H1 (cell line): Measurements from ENCODE around the gene FPGS.

ENCODE experiments used
- ATF2 ChIP-seq: IDR thresholded peaks from 2 replicates; pipeline ENCODE4 v1.6.1; 2012; ENCODE audit warnings: low read length, inconsistent platforms
- BACH1 ChIP-seq: IDR thresholded peaks from 2 replicates; pipeline ENCODE4 v1.6.1; 2012; ENCODE audit warnings: low read length, improper control_type of control experiment
- CBX5 ChIP-seq: fragments of 300-800, 300-1000 bp; sonication (generic); IDR thresholded peaks from 2 replicates; pipeline ENCODE4 v1.7.1; 2016; ENCODE audit warnings: antibody characterized with exemption, low read length, low read depth
- CREB1 ChIP-seq: IDR thresholded peaks from 2 replicates; pipeline ENCODE4 v1.6.1; 2012; ENCODE audit warnings: inconsistent platforms
- CTCF ChIP-seq, 3 experiments: IDR thresholded peaks; 1 replicate in 2 of 3; 2 replicates in 1 of 3; pipeline versions ENCODE4 v1.5.1 to v1.6.1; 2011; ENCODE audit warnings: low read length in 3 of 3, mild to moderate bottlenecking in 3 of 3, inconsistent platforms in 2 of 3, low read depth in 1 of 3, moderate library complexity in 1 of 3; ENCODE audit not compliant: insufficient read depth in 1 of 3; ENCODE audit errors: control extremely low read depth in 1 of 3
- EP300 ChIP-seq, 2 experiments: IDR thresholded peaks; 1 replicate in 1 of 2; 2 replicates in 1 of 2; pipeline ENCODE4 v1.6.1; 2011 to 2012; ENCODE audit warnings: low read depth in 2 of 2, low read length in 2 of 2, mild to moderate bottlenecking in 2 of 2, borderline replicate concordance in 1 of 2, inconsistent platforms in 1 of 2, moderate library complexity in 1 of 2
- EZH2 ChIP-seq: fragments of 200-600 bp; sonication (generic); IDR thresholded peaks from 2 replicates; pipeline ENCODE4 v1.7.1; 2012; ENCODE audit warnings: low read depth, mild to moderate bottlenecking, moderate library complexity, low read length, inconsistent platforms; ENCODE audit not compliant: severe bottlenecking
- HDAC2 ChIP-seq, 2 experiments: fragments of 300-600 bp in 1 of 2; sonication (generic) in 1 of 2; IDR thresholded peaks; 2 replicates each; pipeline ENCODE4 v1.6.1; 2011 to 2012; ENCODE audit warnings: low read depth in 2 of 2, low read length in 2 of 2, mild to moderate bottlenecking in 2 of 2, moderate library complexity in 2 of 2, borderline replicate concordance in 1 of 2, inconsistent platforms in 1 of 2
- MAX ChIP-seq: IDR thresholded peaks from 2 replicates; pipeline ENCODE4 v1.6.1; 2012; ENCODE audit warnings: inconsistent platforms
- POLR2A ChIP-seq, 2 experiments: IDR thresholded peaks; 1 replicate in 1 of 2; 2 replicates in 1 of 2; pipeline ENCODE4 v1.6.1; 2011; ENCODE audit warnings: low read depth in 2 of 2, low read length in 2 of 2, mild to moderate bottlenecking in 2 of 2; ENCODE audit errors: control extremely low read depth in 1 of 2
- POLR2AphosphoS5 ChIP-seq: IDR thresholded peaks from 2 replicates; pipeline ENCODE4 v1.6.1; 2011; ENCODE audit warnings: low read depth, low read length
- RFX5 ChIP-seq: IDR thresholded peaks from 2 replicates; pipeline ENCODE4 v1.6.1; 2011; ENCODE audit warnings: low read depth, low read length, improper control_type of control experiment, borderline replicate concordance
- YY1 ChIP-seq: IDR thresholded peaks from 2 replicates; pipeline ENCODE4 v1.6.1; 2011; ENCODE audit warnings: low read depth, mild to moderate bottlenecking, low read length
- ZNF274 ChIP-seq: IDR thresholded peaks from 2 replicates; pipeline ENCODE4 v1.7.0; 2012; ENCODE audit warnings: low read length, borderline replicate concordance; ENCODE audit errors: extremely low read depth

GRCh38 chr9:127810378-127811187 lies 7.9 kb downstream of the FPGS start:
- no peak for TF ChIP-seq HDAC2 (IDR thresholded peaks at IDR 0.05; ENCODE audit: borderline replicate concordance in 1 of 2, low read depth in 2 of 2, low read length in 2 of 2)
- TF ChIP-seq CTCF (IDR thresholded peaks at IDR 0.05; ENCODE audit: control extremely low read depth in 1 of 3, insufficient read depth in 1 of 3, low read depth in 1 of 3, low read length in 3 of 3) = no peak
- TF ChIP-seq POLR2A (IDR thresholded peaks at IDR 0.05; ENCODE audit: control extremely low read depth in 1 of 2, low read depth in 2 of 2, low read length in 2 of 2) = no peak
- no peak for TF ChIP-seq CREB1
- no peak for TF ChIP-seq BACH1
- no peak for TF ChIP-seq CBX5
- no peak for TF ChIP-seq MAX
- TF ChIP-seq ZNF274 = no peak
- no peak for TF ChIP-seq YY1
- TF ChIP-seq EP300 (IDR thresholded peaks at IDR 0.05; ENCODE audit: borderline replicate concordance in 1 of 2, low read depth in 2 of 2, low read length in 2 of 2) = no peak
- no peak for TF ChIP-seq RFX5
- TF ChIP-seq POLR2AphosphoS5 = no peak
- TF ChIP-seq ATF2 = no peak
- TF ChIP-seq EZH2 = no peak
